ENCODE results near the gene PPP1R12C. TPM values are rescaled to one million over a fixed set of nuclear protein-coding genes. Genes with fewer than 3 reads are reported as not detected.
A peak's percentile ranks its signal among the peaks of the same experiment; 100 is the strongest.
"Not testable (repeated sequence)": the region's sequence is repeated elsewhere in the genome, so short reads cannot be mapped to it uniquely, and the experiment has no call there.

The PPP1R12C gene
- total and polyA plus RNA-seq, 10 of the 15 experiments (the other 5 are each of a cell fraction or from before 2014, with no cell fraction given) = 1.4 to 84.7 (median 20.5) TPM

DNA sequence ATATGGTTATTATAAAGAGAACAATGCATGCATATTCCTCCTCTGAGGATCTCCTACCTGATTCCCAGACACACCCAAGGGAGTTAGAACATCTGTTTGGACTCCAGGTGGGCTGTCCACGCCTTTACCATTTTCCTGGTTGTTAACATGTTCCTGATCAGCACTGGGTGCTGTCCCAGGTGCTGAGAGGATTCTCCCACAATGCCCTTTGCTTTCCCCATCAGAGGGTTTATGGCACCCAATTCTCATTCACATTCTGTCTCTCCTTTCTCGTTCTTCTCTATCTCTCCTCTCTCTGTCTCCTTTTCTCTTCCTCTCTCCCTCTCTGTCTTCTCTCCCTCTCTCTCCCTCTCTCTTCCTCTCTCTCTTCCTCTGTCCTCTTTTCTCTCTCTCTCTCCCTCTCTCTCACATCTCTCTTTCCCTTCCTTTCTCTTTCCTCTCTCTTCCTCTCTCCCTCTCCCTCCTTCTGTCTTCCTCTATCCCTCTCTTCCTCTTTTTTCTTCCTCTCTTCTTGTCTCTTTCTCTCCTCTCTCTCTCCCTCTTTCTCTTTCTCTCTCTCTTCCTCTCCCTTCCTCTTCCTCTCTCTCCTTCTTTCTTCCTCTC, 51.2 kb downstream of the PPP1R12C start:
- no peaks in the 10 kb centered on the region for H3K9me3 ChIP-seq (replicated peaks; ENCODE audit: control insufficient read depth, insufficient read depth, low read length)
- H3K4me3 ChIP-seq = no peak overlapping the region
- ChIA-PET RAD21 (ENCODE audit: unreplicated experiment) (no interaction called here), CTCF (interaction anchor here (1.1 kb wide), 1 partner anchor 438 kb away, joined by 3 read pairs; no protein-coding TSS in a partner anchor), SMC1A (ENCODE audit: uncharacterized antibody, unreplicated experiment) (no interaction called here), POLR2A (no interaction called here)
- TF ChIP-seq, protein P1, sequence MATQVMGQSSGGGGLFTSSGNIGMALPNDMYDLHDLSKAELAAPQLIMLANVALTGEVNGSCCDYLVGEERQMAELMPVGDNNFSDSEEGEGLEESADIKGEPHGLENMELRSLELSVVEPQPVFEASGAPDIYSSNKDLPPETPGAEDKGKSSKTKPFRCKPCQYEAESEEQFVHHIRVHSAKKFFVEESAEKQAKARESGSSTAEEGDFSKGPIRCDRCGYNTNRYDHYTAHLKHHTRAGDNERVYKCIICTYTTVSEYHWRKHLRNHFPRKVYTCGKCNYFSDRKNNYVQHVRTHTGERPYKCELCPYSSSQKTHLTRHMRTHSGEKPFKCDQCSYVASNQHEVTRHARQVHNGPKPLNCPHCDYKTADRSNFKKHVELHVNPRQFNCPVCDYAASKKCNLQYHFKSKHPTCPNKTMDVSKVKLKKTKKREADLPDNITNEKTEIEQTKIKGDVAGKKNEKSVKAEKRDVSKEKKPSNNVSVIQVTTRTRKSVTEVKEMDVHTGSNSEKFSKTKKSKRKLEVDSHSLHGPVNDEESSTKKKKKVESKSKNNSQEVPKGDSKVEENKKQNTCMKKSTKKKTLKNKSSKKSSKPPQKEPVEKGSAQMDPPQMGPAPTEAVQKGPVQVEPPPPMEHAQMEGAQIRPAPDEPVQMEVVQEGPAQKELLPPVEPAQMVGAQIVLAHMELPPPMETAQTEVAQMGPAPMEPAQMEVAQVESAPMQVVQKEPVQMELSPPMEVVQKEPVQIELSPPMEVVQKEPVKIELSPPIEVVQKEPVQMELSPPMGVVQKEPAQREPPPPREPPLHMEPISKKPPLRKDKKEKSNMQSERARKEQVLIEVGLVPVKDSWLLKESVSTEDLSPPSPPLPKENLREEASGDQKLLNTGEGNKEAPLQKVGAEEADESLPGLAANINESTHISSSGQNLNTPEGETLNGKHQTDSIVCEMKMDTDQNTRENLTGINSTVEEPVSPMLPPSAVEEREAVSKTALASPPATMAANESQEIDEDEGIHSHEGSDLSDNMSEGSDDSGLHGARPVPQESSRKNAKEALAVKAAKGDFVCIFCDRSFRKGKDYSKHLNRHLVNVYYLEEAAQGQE (IDR thresholded peaks at IDR 0.05; ENCODE audit: low read depth, low read length) = peak; percentile 86
- TF ChIP-seq ZNF24 (IDR thresholded peaks at IDR 0.05) = no peak
- no peaks in the 10 kb centered on the region; a peak in 1 of 4 replicates for H3K27me3 ChIP-seq (replicated peaks in 1 of 2; ENCODE audit: control insufficient read depth in 2 of 2, insufficient read depth in 2 of 2, low read length in 1 of 2)
- BruUV-seq (replicated peaks) = no TSS peak
- H3K4me1 ChIP-seq (ENCODE audit: control insufficient read depth, insufficient read depth, low read length) = peaks cover 3% of the 10 kb centered on the region
- H3K4me2 ChIP-seq (ENCODE audit: control insufficient read depth, insufficient read depth) = no peak overlapping the region
- ATAC-seq (no peak), FAIRE-seq (no peak), DNase-seq (ENCODE audit: low read depth, low spot score) (no peak)
- H4K20me1 ChIP-seq (ENCODE audit: control insufficient read depth, insufficient read depth) = no peaks in the 10 kb centered on the region
- H3K79me2 ChIP-seq (ENCODE audit: control insufficient read depth, insufficient read depth, low read length) = peaks cover 3% of the 10 kb centered on the region
- intact Hi-C loops (cut with micrococcal nuclease; ENCODE audit: unreplicated experiment) (no loop called here), in situ Hi-C loops (cut with MboI) (no loop called here)
- no peaks in the 10 kb centered on the region for H3K36me3 ChIP-seq (ENCODE audit: control insufficient read depth in 2 of 2, insufficient read depth in 2 of 2, low read length in 1 of 2)
- 23% methylated on average over 2 of the region's 2 CpGs for WGBS (ENCODE audit: insufficient coverage, insufficient replicate concordance, low lambda C conversion rate, missing lambda C conversion rate)
- H3K9ac ChIP-seq (ENCODE audit: control insufficient read depth, insufficient read depth, low read length) = no peak overlapping the region
- H3K27ac ChIP-seq (ENCODE audit: control insufficient read depth, insufficient read depth) = no peak overlapping the region
- H2AFZ ChIP-seq (ENCODE audit: control insufficient read depth, low read depth, low read length) = no peak overlapping the region

GRCh38 chr19:55065516-55065915, 51.9 kb downstream of the PPP1R12C start:
- BruUV-seq (replicated peaks); RAD21 ChIA-PET (ENCODE audit: unreplicated experiment); H3K9me3 ChIP-seq (replicated peaks; ENCODE audit: control insufficient read depth, insufficient read depth, low read length); FAIRE-seq; DNase-seq (ENCODE audit: low read depth, low spot score); ATAC-seq; H3K36me3 ChIP-seq (ENCODE audit: control insufficient read depth in 2 of 2, insufficient read depth in 2 of 2, low read length in 1 of 2); H3K4me2 ChIP-seq (ENCODE audit: control insufficient read depth, insufficient read depth); POLR2A ChIA-PET; SMC1A ChIA-PET (ENCODE audit: uncharacterized antibody, unreplicated experiment); H3K4me3 ChIP-seq; H2AFZ ChIP-seq (ENCODE audit: control insufficient read depth, low read depth, low read length); H3K79me2 ChIP-seq (ENCODE audit: control insufficient read depth, insufficient read depth, low read length); H3K27me3 ChIP-seq (replicated peaks in 1 of 2; ENCODE audit: control insufficient read depth in 2 of 2, insufficient read depth in 2 of 2, low read length in 1 of 2); in situ Hi-C loops (cut with MboI); H3K4me1 ChIP-seq (ENCODE audit: control insufficient read depth, insufficient read depth, low read length); intact Hi-C loops (cut with micrococcal nuclease; ENCODE audit: unreplicated experiment); H4K20me1 ChIP-seq (ENCODE audit: control insufficient read depth, insufficient read depth); H3K27ac ChIP-seq (ENCODE audit: control insufficient read depth, insufficient read depth); H3K9ac ChIP-seq (ENCODE audit: control insufficient read depth, insufficient read depth, low read length): not testable (repeated sequence)
- 79% methylated on average over 9 of the region's 9 CpGs for WGBS (ENCODE audit: insufficient coverage, insufficient replicate concordance, low lambda C conversion rate, missing lambda C conversion rate)
- CTCF ChIA-PET = interaction anchor here (1.1 kb wide), 1 partner anchor 438 kb away, joined by 3 read pairs; no protein-coding TSS in a partner anchor
- TF ChIP-seq ZBTB40 (IDR thresholded peaks at IDR 0.05; ENCODE audit: borderline replicate concordance) = peak; percentile 55
